DMS114 treated with DMSO at 0.1 percent for 48 hours (cell line): ENCODE measurements around the gene TRPM3.

Experiments used
- DNase-seq: peaks from one replicate; lab custom pipeline; 2025; ENCODE audit not compliant: unreplicated experiment; lab: John Stamatoyannopoulos, UW

The TRPM3 gene

DNA sequence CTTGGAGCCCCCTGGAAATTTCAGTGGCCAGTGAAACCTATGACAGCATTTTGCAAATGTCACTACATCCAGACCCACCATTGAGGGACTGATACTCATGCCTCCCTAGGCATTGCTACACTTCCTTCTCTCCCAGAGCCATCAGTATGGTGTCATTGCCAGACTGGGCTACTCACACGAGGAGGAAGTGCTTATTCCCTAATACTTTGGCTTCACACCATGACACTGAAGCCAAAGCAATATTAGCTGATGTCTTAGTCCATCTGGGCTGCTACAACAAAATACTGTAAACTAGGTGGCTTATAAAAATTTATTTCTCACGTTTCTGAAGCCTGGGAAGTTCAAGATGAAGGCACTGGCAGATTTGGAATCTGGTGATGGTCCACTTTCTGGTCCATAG lies 22.6 kb downstream of the TRPM3 start:
- no peak for DNase-seq

DNA sequence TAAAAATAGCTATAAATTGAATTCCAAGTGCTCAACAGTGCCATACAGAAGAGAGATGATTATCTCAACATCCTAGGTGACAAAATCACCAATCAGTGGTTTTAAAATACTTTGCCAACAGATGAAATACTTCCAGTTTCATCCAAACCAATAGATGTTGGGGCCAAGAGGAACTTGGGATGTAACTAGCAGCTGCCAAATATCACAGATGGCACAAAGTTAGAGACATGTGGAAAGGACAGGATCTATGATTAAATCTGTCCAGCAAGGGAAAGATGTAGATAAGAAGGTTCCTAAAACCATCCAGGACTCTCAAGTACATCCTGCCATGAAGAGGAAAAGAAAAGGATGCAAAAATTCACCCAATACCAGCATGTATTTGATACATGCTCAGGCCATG lies 23.8 kb downstream of the TRPM3 start:
- no peak for DNase-seq

DNA sequence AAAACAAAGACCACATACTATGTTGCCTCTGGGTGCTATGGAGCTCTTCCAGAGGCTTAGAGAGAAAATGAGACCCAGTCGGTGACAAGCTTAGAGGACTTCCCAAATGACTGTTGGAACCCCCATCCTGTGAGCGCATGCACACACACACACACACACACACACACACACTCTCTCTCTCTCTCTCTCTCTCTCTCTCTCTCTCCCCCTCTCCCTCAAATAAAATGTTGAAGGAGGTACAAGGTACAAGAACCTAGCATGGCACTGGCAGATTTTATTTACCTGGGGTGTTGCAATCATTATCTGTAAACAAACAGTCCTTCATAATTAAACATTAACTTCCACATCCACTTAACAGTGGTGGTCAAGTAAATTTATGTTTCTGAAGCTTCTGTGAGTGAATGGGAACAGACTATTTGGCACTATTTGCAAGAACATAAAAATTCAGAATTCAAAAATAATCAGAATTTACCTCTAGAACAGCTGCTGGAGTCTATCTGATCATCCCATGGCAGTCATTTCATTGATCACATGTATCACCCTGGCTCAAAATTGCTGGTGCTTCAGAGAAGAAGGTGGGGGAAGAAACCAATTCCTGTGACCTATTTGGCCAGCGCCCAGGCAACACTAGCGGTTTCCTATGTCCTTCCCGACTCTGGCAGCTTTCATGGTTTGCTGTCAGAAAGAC lies 24.9 kb downstream of the TRPM3 start:
- DNase-seq = no peak

DNA sequence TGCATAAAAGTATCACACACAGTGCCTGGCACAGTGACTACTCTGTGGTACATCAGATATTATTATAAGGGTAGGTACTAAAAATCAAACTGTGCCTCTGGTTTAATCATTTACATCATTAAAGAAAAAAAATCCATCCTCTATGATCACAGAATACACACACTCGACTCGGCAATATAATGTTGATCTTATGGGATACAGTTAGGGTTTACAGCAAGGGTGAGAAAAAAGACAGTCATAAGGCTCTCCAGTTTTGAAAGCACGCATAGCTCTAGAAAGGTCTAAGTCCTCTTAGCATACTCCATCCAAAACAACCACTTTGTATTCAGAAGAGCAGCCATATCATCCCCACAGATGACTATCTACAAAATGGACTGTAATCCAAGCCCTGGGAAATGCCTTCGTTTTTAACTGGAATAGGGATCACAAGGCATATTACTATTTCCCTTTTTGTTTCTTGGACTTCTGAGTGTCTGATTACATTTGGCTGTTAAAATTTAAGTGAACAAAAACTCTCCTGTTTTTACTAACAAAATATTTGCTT lies 26.6 kb downstream of the TRPM3 start:
- DNase-seq = no peak

GRCh38 chr9:71090896-71091295 lies 30.5 kb downstream of the TRPM3 start:
- DNase-seq = no peak

GRCh38 chr9:71079451-71079850 lies 42.0 kb downstream of the TRPM3 start:
- no peak for DNase-seq

DNA sequence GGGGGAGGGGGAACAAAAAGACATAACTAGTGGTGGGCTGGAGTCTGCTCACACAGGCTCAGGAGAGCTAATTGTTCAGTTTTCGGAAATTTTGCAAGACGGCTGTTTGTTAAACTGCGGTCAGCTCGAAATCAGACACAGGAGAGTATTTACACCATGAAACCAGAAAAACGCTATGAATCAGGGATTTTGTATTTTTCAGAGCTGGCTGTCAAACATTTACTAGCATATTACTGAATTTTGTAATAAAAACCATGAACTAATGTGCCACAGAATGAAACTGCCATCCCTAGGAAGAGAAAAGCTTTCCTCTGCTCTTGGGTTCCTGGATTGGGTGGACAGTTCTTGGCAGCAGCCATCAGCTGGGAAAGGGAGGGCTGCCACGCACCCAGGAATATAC lies 45.3 kb downstream of the TRPM3 start:
- no peak for DNase-seq

DNA sequence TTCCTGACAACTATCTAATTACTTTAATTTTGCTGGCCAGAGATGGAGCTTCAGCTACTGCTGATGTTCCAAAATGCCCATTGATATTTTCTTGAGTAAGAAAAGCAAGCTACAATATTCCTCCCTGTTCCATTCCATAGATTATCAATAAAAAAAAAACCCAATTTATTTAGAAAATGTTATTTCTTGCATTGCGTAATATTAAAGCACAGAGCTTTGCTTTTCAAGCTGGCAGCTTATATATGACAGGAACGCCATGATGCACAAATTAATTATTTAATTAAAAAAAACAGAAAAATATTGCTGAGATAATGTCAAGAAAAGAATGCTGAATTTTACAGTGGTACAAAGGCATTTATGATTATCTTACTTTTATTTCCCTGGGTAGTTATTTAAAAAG lies 47.9 kb downstream of the TRPM3 start:
- DNase-seq = no peak

- DNase-seq = no peak
These were observed 48.8 kb downstream of the TRPM3 start for GRCh38 chr9:71072587-71072986.

DNA sequence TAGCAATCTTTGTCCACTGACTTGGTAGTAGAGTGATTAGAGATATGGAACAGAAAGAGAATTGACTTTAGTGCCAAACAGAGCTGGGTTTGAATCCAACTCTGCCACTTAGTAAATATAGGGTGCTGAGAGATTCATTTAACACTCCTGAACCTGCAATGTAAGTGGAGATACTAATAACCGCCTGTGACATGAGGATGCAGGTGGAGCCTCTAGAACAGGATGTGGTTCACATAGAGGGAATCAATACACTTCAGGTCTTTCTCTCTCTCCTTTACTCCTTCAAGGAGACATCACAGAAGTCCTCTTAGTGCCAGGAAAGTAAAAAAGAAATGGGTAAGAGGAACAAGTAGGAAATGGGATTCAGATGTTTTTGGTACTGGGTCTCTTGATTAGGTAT lies 49.8 kb downstream of the TRPM3 start:
- DNase-seq = no peak

DNA sequence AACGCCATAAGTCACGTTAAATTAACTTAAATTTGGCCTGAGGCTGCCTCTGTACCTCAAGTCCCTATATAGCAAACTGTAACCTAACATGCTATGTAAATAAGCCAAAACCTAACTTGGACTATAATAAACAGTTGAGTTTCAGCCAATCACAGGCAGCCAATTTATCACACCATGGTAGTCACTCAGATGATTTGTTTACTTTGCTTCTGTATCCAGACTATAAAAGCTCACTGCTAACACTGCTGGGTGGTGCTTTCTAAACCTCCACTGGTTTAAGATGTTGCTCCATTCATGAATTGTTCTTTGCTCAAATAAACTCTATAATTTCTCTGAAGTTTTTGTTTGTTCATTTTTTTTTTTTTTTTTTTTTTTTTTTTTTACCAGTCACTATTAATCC lies 62.8 kb downstream of the TRPM3 start:
- no peak for DNase-seq

DNA sequence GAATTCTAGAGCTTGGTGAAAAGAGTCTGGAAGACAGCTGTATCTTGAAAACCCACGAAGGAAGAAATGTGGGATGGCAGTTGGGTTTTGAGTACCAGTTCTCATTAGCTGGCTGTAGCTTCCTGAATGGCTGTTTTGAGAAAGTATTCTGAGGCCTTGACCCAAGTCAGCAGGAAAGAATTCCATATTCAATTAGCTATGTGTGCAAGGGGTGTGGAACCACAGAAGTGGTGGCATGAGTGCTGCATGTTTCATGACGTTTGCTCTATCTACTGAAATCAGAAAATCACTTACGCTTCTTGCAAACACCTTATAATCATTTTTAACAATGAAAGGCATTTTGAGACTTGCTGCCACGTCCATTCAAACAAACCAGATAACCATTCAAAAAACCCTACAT lies 69.1 kb downstream of the TRPM3 start:
- DNase-seq = no peak

DNA sequence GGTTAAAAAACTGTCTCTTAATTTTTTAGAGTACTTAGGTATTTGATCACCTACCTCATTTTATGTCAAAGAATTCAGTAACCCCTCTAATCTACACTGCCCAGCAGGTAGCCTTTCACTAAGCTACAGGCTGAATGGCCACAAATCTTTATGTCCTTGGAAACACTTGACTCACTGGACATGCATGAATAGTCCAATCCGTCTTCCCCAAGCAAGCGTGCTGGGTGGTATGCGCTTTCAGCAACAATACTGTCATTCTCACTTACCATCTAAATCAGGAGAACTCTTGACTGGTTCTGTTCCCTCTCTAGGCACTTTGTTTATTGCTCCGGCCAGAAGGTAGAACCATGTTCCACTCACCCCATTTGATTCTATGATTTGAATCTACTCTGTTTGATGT lies 73.1 kb downstream of the TRPM3 start:
- DNase-seq = no peak

DNA sequence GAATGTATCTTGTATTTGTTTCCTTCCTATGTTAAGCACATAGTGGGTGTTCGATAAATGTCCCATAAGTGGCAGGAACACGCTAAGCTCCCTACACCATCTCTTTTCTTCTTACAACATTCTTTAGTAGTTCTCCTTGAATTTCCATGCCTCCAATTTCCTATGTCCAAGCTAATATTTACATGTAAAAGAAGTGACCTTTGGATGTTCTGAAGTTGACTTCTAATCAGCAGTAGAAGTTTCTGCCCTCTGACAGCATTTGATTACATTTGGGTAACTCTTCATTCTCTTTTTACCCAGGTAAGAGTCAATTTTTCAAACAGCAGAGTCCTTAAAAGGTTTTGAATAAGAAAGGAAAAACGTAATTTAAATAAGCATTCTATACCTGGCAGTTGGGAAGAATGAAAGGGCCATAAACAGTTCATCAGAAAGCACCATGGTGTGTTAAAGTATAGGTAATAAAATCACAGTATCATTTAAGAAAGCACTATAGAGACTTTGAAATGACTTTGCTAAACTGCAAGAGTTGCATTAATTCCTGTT lies 78.9 kb downstream of the TRPM3 start:
- DNase-seq = no peak

GRCh38 chr9:71037521-71037920 lies 83.9 kb downstream of the TRPM3 start:
- no peak for DNase-seq

DNA sequence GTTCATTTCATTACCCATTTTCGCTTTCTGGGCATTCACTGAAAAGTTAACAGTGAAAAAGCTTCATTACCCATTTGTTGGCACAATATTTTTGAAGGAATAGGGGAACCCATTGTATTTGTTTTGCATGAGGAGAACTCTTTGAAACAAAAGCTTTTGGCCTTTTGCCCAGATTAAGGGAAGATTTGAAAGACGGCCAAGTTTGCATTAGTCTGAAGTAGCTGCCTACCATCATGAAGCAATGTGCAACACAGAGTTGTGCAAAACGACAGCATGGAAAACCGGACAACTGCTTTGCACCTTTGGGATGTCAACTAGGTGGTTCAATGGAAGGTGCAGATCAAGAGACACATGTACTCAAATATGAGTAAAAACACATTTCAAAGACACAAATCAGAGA lies 84.9 kb downstream of the TRPM3 start:
- no peak for DNase-seq

DNA sequence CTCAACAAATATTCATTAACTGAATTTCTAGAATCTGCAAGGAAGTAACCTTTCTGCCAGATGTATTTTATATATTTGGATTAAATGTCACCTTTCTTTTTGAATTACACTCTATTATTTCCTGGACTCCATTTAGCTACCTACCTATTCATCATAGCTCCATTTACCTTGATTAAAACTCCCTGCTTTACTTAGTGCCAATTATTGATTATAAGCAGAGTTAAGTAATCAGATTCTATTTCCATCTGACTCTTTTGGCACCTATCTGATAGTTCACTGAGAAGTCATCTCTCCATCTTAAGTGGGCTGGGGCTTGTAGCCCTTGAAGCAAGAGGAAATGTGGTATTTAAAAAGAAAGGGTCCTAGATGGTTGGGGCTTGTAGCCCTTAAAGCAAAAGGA lies 88.6 kb downstream of the TRPM3 start:
- DNase-seq = no peak

GRCh38 chr9:71025728-71026127 lies 95.7 kb downstream of the TRPM3 start:
- DNase-seq = no peak

DNA sequence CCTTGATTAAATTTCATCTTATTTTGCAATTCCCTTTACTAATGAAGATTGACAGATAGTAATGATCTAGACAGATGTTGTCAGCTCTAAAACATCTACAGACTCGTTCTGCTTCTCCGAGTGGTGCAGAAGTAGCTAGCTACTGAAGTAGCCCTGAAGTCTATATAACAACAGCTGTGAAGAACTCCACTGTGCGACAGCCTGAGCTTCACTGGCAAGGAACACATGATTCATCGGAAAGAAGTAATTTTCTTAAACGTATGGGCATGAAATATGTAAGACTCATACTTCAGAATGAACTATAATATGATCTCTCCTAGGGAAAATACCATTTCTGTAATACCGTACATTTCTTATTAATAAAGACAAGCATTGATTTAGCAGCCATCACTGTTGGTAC lies 96.2 kb downstream of the TRPM3 start:
- DNase-seq = no peak

DNA sequence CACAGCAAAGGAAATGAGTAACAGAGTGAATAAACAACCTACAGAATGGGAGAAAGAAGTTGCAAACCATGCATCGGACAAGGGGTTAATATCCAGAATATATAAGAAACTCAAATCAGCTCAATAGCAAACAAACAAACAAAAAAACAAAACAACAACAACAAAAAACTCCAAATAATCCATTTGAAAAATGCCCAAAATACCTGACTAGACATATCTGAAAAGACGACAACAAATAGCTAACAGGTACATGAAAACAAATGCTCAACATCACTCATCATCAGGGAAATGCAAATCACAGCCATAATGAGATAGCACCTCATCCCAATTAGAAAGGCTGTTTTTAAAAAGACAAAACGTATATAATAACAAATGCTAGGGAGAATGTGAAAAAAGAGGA lies 111.2 kb downstream of the TRPM3 start:
- no peak for DNase-seq

DNA sequence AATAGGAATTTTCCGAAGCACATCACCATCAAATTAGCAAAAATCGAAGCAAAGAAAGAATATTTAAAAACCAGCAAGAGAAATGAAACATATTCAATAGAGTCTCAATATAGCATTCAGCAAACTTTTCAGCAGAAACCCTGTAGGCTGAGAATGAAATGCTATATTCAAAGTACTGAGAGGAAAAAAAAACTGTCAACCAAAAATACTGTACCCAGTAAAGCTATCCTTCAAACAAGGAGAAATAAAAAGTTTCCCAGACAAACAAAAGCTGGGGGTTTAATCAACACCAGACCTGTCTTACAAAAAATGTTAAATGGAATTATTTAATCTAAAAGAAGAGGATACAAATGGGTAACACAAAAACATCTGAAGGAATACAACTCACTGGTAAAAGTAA lies 116.0 kb downstream of the TRPM3 start:
- no peak for DNase-seq

DNA sequence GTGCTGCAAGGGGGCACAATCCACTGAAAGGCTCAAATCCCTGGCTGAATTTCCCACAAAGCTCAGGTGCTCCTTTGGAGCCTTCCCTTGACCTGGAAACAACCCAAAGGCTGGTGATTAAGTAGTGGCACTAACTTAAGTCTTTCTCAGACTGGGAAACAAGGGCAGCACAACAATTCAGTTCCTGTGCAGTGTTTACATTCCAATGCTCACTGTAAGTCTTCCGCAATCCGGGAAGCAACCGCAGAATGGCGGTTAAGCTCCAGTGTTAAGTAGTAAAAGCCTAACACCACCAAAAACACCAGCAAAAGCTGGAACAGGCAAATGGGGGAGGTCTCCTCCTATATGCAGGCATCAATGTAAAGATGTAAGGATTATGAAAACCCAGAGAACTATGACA lies 117.2 kb downstream of the TRPM3 start:
- no peak for DNase-seq

DNA sequence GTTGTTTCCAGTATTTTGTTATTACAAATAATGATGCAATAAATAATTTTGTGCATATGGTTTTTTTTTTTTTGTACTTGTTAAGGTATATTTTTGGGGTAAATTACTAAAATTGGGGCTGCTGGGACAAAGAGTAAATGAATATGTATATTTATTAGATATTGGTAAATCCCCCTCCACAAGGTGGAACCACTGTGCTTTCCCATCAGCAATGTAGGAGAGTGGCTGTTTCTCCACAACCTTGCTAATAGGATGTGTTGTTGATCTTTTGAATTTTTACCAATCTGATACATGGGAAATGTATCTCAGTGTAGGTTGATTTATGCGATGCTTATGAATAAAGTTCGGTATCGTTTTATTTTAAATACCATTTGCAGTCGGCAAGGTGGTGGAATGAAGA lies 118.1 kb downstream of the TRPM3 start:
- no peak for DNase-seq
